Stimulated activated CD4-positive, alpha-beta T cell treated with anti-CD3 and anti-CD28 coated beads, Interleukin-2, amount 100 ng/mL, for 4 hours (primary cell): ENCODE measurements around the gene ANKRD63.

Source experiments
- DNase-seq: peaks from one replicate; pipeline ENCODE4 v3.0.0-alpha.2; 2020; ENCODE audit warnings: low read depth

Gene ANKRD63

GRCh38 chr15:40257656-40258450, 25.0 kb downstream of the ANKRD63 start:
- DNase-seq, result no peak

GRCh38 chr15:40256638-40257235, 26.1 kb downstream of the ANKRD63 start:
- DNase-seq, result no peak

- DNase-seq, result no peak
Observed at GRCh38 chr15:40255033-40255432, 27.8 kb downstream of the ANKRD63 start.

GRCh38 chr15:40254452-40254851, 28.4 kb downstream of the ANKRD63 start:
- DNase-seq, result no peak

GRCh38 chr15:40253167-40253790, 29.6 kb downstream of the ANKRD63 start:
- no peak for DNase-seq

GRCh38 chr15:40252438-40253166, 30.3 kb downstream of the ANKRD63 start:
- DNase-seq, result no peak

GRCh38 chr15:40252141-40252437, 30.8 kb downstream of the ANKRD63 start:
- DNase-seq, result no peak

GRCh38 chr15:40251486-40252140, 31.3 kb downstream of the ANKRD63 start:
- DNase-seq, result no peak

- no peak for DNase-seq
Observed at GRCh38 chr15:40250771-40251483, 31.9 kb downstream of the ANKRD63 start.

GRCh38 chr15:40250304-40250656, 32.6 kb downstream of the ANKRD63 start:
- DNase-seq, result no peak

- no peak for DNase-seq
Observed at GRCh38 chr15:40249477-40250303, 33.2 kb downstream of the ANKRD63 start.

GRCh38 chr15:40248006-40248783, 34.7 kb downstream of the ANKRD63 start:
- no peak for DNase-seq

- DNase-seq, result no peak
Observed at GRCh38 chr15:40247406-40247971, 35.4 kb downstream of the ANKRD63 start.

GRCh38 chr15:40246496-40247280, 36.2 kb downstream of the ANKRD63 start:
- DNase-seq, result no peak

- no peak for DNase-seq
Observed at GRCh38 chr15:40245666-40246450, 37.0 kb downstream of the ANKRD63 start.

- no peak for DNase-seq
Observed at GRCh38 chr15:40244961-40245523, 37.8 kb downstream of the ANKRD63 start.

GRCh38 chr15:40243126-40243810, 39.6 kb downstream of the ANKRD63 start:
- no peak for DNase-seq
